ENCODE results near the gene ZNF236.

Gene ZNF236

DNA sequence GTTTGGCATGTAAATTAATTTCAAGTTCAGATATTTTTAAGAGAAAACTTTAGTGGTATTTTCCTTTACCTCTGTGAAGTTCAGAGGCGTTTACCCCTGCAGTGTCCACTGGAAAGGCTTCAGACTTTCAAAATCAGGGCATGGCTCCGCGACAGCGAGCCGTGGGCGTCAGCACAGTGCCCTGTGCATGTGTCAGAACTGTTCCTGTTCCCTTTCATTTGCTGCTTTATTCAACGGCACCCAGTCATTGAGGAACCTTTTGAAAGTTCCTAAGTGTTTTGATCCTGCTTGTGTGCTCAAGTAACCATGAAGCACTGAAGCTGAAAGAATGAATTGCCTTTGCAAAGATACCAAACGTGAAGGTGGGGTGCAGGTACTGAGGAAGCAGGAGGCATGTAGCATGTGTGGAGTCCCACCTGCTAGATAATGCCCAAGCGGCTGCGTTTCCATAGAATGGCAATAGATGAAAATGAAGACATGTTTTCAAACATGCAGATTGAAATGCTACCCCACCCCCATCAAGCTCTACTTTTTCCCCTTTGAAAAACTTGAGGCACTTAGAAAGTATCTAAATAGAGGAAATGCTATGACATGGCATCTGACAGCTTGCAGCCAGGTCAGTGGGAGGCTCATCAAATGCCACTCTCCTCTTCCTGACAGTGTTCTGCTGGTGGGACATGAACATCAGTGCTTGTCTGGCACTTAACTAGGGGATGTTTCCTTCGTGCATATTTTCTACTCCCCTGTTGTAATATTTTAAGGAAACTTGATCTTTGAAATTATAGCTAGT, 148.6 kb downstream of the ZNF236 start:
- H3K4me3 ChIP-seq (ENCODE audit: low read length) = no peak overlapping the region
- DNase-seq (ENCODE audit: low read depth, low spot score) = no peak
- no peaks in the 10 kb centered on the region for H3K9me3 ChIP-seq (ENCODE audit: control insufficient read depth, insufficient read depth, low read length)
- no peaks in the 10 kb centered on the region for H3K36me3 ChIP-seq (ENCODE audit: control insufficient read depth, insufficient read depth, low read length)
- H3K4me1 ChIP-seq (ENCODE audit: control insufficient read depth, insufficient read depth, low read length) = peaks cover 2% of the 10 kb centered on the region
- no CpG with 5 or more reads among the region's 11 CpGs for WGBS (ENCODE audit: insufficient coverage, insufficient read length)
- no peak overlapping the region for H3K27ac ChIP-seq (ENCODE audit: low read length)
- no peaks in the 10 kb centered on the region for H3K27me3 ChIP-seq (ENCODE audit: control insufficient read depth, insufficient read depth, low read length)

DNA sequence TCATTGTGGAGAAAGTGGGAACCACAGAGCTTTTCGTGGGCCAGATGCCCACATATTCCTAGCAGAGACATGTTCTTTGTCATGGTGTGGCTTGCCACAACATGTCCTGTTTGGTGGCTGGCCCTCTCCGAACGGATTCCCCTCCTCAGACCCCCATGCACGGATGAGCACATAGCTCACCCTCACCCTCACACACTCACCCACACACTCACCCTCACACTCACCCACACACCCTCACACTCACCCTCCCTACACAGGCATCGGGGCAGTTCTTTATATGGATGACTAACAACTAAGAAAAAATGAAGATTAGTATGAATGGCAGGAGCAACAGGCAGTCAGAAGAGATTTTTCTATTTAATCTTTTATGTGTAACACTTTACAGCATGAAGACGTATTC, 149.9 kb downstream of the ZNF236 start:
- H3K9me3 ChIP-seq (ENCODE audit: control insufficient read depth, insufficient read depth, low read length) = no peaks in the 10 kb centered on the region
- no peaks in the 10 kb centered on the region for H3K27me3 ChIP-seq (ENCODE audit: control insufficient read depth, insufficient read depth, low read length)
- no peak for DNase-seq (ENCODE audit: low read depth, low spot score)
- H3K4me1 ChIP-seq (ENCODE audit: control insufficient read depth, insufficient read depth, low read length) = peaks cover 2% of the 10 kb centered on the region
- no peak overlapping the region for H3K4me3 ChIP-seq (ENCODE audit: low read length)
- WGBS (ENCODE audit: insufficient coverage, insufficient read length) = no CpG with 5 or more reads among the region's 6 CpGs
- H3K36me3 ChIP-seq (ENCODE audit: control insufficient read depth, insufficient read depth, low read length) = no peaks in the 10 kb centered on the region
- no peak overlapping the region for H3K27ac ChIP-seq (ENCODE audit: low read length)

DNA sequence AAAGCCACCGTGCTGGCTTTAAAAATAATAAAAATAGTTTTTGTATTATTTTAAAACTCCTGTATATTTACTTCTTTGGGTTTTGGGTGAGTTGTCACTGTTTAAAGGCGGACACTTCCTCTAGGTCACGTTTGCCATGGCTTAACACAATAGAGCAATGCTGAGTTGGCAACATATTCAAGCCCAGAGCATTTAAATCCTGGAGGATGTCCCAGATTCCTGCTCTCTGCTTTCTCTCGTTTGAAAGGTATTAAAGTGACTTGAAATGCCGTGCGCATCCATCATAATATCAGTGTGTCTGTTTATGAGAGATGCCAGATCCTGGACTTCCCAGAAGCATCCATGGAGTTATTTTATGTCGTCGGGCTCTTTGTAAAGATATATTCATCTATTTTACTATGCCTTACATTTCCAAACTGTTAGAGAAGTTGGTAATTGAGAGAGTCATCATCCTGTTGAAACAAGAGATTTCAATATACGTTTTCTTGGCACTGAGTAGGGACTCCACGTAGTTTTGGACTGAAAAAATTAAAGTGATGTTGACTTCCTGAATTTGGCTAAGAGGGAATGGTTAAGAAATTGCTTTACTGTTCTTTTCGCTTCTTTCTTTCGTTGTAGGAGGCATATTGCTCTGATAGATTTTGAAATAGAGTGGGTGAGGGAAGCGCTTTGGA, 150.6 kb downstream of the ZNF236 start:
- H3K9me3 ChIP-seq (ENCODE audit: control insufficient read depth, insufficient read depth, low read length) = no peaks in the 10 kb centered on the region
- no peaks in the 10 kb centered on the region for H3K36me3 ChIP-seq (ENCODE audit: control insufficient read depth, insufficient read depth, low read length)
- no peaks in the 10 kb centered on the region for H3K27me3 ChIP-seq (ENCODE audit: control insufficient read depth, insufficient read depth, low read length)
- WGBS (ENCODE audit: insufficient coverage, insufficient read length) = no CpG with 5 or more reads among the region's 13 CpGs
- peaks cover 2% of the 10 kb centered on the region for H3K4me1 ChIP-seq (ENCODE audit: control insufficient read depth, insufficient read depth, low read length)
- H3K27ac ChIP-seq (ENCODE audit: low read length) = no peak overlapping the region
- H3K4me3 ChIP-seq (ENCODE audit: low read length) = no peak overlapping the region
- no peak for DNase-seq (ENCODE audit: low read depth, low spot score)

DNA sequence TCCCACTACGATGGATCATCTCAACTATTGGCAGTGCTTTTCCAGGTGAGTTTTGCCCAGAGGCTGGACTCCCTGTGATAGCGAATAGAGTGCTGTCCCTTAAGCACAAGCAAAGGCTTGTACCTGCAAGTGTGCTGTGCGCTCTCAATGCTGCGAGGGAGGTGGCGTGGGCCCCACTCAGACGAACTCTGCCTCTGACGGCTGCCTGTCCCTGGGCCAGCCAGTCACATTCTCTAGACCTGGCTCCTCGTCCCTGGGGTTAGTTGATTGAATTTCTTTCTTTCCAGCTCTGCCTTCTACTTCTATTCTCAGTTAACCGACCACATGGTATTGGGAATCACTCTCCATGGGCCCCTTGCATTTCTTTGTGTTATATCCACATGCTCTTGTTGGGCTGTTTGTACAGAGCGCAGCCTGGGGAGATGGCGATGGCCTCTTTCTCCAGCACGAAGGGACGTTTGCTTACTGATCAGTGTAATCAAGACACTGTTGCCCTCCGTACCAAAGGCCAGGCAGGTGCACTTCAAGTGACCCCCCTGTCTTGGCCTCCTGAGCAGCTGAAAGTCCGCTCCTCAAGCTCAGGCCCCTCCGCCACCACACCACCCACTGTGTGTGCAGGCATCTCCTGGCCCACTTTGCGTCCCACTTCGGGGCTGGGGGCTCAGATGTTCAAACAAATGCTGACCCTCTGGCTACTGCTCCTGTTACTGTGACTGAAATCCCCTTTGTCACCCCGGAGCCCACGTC, 151.3 kb downstream of the ZNF236 start:
- DNase-seq (ENCODE audit: low read depth, low spot score) = no peak
- WGBS (ENCODE audit: insufficient coverage, insufficient read length) = no CpG with 5 or more reads among the region's 20 CpGs
- H3K36me3 ChIP-seq (ENCODE audit: control insufficient read depth, insufficient read depth, low read length) = no peaks in the 10 kb centered on the region
- no peak overlapping the region for H3K4me3 ChIP-seq (ENCODE audit: low read length)
- H3K27ac ChIP-seq (ENCODE audit: low read length) = no peak overlapping the region
- peaks cover 2% of the 10 kb centered on the region for H3K4me1 ChIP-seq (ENCODE audit: control insufficient read depth, insufficient read depth, low read length)
- H3K9me3 ChIP-seq (ENCODE audit: control insufficient read depth, insufficient read depth, low read length) = no peaks in the 10 kb centered on the region
- H3K27me3 ChIP-seq (ENCODE audit: control insufficient read depth, insufficient read depth, low read length) = no peaks in the 10 kb centered on the region

DNA sequence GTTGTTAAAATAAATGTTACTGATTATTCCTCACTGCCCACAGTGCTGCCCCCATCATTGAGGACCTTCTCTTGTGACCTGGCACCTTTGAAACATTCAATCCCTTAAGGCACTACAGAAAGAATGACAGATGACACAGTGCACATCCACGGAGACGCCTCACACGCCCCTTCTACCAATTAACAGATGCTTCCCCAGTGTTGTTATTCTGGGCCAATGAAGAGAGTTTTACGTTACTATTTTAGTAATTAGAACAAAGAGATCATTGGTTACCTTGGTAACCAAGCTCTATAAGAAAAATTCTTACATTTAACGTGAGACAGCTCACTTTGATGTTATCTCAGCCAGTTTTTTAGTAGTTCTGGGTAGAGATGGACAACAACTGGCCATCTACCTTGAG, 152.0 kb downstream of the ZNF236 start:
- Histone ChIP-seq H3K27ac (ENCODE audit: low read length) (no peak overlapping the region), H3K9me3 (ENCODE audit: control insufficient read depth, insufficient read depth, low read length) (no peaks in the 10 kb centered on the region), H3K36me3 (ENCODE audit: control insufficient read depth, insufficient read depth, low read length) (no peaks in the 10 kb centered on the region), H3K4me3 (ENCODE audit: low read length) (no peak overlapping the region), H3K27me3 (ENCODE audit: control insufficient read depth, insufficient read depth, low read length) (no peaks in the 10 kb centered on the region), H3K4me1 (ENCODE audit: control insufficient read depth, insufficient read depth, low read length) (peaks cover 1% of the 10 kb centered on the region)
- no CpG with 5 or more reads among the region's 5 CpGs for WGBS (ENCODE audit: insufficient coverage, insufficient read length)
- no peak for DNase-seq (ENCODE audit: low read depth, low spot score)

DNA sequence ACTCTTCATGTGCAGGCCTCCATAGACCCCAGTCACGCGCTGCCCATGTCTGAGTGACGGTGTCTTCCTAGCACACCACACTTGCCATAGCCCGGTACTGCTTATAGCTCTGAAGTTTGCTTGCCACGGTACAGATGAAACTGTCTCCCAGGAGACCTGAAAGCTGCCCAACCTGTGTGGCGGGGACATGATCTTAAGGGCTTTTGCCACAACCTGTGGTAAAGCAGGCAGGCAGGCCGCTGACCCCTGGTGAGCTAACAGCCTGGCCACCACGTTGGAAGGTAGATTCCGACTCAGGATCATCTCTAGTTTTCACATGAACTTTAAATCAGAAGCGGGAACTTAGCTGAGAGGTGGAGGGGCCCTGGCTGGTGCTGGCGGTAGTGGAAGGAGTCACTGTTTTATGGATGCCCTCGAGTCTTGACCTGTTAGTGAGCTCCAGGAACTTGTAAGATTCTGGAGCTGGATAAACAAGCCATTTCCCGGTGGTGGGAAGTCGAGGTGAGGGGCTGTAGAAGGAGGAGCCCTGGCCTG, 153.3 kb downstream of the ZNF236 start:
- Histone ChIP-seq H3K27me3 (ENCODE audit: control insufficient read depth, insufficient read depth, low read length) (no peaks in the 10 kb centered on the region), H3K4me1 (ENCODE audit: control insufficient read depth, insufficient read depth, low read length) (peaks cover 2% of the 10 kb centered on the region), H3K9me3 (ENCODE audit: control insufficient read depth, insufficient read depth, low read length) (no peaks in the 10 kb centered on the region), H3K4me3 (ENCODE audit: low read length) (no peak overlapping the region), H3K36me3 (ENCODE audit: control insufficient read depth, insufficient read depth, low read length) (no peaks in the 10 kb centered on the region), H3K27ac (ENCODE audit: low read length) (no peak overlapping the region)
- DNase-seq (ENCODE audit: low read depth, low spot score) = no peak
- WGBS (ENCODE audit: insufficient coverage, insufficient read length) = no CpG with 5 or more reads among the region's 14 CpGs

DNA sequence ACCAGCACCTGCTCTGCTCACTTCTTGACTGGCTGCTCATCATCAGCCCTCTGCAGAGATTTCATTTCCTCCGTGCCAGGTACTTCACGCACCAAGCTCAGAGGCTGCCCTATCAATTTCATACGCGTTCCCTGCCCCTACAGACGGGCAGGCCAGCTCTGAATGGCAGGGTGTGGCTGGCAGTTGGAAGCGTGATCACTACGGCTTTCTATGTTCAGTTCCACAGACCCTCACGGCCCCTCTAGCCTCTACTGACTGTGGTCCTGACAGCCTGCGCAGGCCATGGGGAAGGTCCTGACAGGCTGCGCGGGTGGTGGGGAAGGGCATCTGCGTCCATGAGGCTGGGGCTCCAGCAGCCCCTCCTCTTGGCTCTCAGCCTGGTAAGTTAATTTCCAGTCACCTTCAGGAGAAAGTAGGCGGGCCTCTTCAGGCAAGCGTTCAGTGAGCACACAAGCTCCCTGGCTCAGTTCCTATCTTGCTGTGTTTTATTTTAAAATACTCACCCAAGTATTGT, 154.8 kb downstream of the ZNF236 start:
- Histone ChIP-seq H3K4me3 (ENCODE audit: low read length) (no peak overlapping the region), H3K36me3 (ENCODE audit: control insufficient read depth, insufficient read depth, low read length) (no peaks in the 10 kb centered on the region), H3K4me1 (ENCODE audit: control insufficient read depth, insufficient read depth, low read length) (peaks cover 3% of the 10 kb centered on the region; the same call in 1 of the 2 replicates), H3K9me3 (ENCODE audit: control insufficient read depth, insufficient read depth, low read length) (no peaks in the 10 kb centered on the region), H3K27ac (ENCODE audit: low read length) (no peak overlapping the region), H3K27me3 (ENCODE audit: control insufficient read depth, insufficient read depth, low read length) (no peaks in the 10 kb centered on the region)
- DNase-seq (ENCODE audit: low read depth, low spot score) = no peak
- no CpG with 5 or more reads among the region's 14 CpGs for WGBS (ENCODE audit: insufficient coverage, insufficient read length)

DNA sequence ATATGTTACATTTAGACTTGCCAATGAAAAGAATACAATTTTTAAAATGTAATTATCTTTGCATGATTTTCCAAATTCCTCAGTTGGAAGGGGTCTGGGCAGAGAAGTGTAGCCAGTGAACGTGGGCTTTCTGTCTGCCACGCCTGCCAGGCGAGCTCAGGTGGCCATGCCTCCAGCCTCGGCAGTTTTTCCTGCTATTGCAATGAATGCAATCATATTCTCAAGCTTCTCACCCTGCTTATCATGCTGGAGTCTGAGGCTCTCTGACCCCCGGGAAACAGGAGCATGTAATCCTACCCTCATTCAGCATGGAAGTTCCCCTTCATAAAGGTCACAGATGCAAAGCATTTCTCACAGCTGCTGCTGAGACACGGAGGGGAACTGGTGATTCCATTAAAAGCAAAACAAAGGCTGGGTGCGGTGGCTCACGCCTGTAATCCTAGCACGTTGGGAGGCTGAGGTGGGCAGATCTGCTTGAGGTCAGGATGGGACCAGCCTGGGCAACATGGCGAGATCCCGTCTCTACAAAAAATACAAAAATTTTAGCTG, 155.4 kb downstream of the ZNF236 start:
- Histone ChIP-seq H3K9me3 (ENCODE audit: control insufficient read depth, insufficient read depth, low read length) (no peaks in the 10 kb centered on the region), H3K27me3 (ENCODE audit: control insufficient read depth, insufficient read depth, low read length) (no peaks in the 10 kb centered on the region), H3K4me1 (ENCODE audit: control insufficient read depth, insufficient read depth, low read length) (peaks cover 3% of the 10 kb centered on the region; the same call in 1 of the 2 replicates), H3K36me3 (ENCODE audit: control insufficient read depth, insufficient read depth, low read length) (no peaks in the 10 kb centered on the region), H3K4me3 (ENCODE audit: low read length) (no peak overlapping the region), H3K27ac (ENCODE audit: low read length) (no peak overlapping the region)
- no peak for DNase-seq (ENCODE audit: low read depth, low spot score)
- WGBS (ENCODE audit: insufficient coverage, insufficient read length) = no CpG with 5 or more reads among the region's 11 CpGs

DNA sequence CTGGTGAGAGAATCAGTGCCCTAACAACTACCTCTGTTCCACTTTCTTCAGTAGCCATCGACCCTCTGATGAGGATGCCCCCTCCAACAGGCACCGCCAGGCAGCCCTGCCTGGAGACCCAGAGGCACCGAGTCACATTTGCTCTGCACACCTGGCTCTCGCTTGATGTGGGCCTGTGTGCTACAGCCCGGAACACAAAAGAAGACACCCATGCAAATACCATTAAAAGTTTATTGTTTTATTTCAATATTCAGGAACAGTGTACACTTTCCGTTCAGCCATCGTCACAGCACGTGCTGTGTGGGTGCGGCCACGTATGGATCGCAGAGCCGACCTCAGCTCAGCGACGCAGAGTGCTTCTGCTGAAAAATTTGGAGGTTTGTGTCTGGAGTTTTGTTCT, 156.3 kb downstream of the ZNF236 start:
- H3K4me3 ChIP-seq (ENCODE audit: low read length) = no peak overlapping the region

More for the DNA sequence above, 156.3 kb downstream of the ZNF236 start:
- Histone ChIP-seq H3K27ac (ENCODE audit: low read length) (no peak overlapping the region), H3K36me3 (ENCODE audit: control insufficient read depth, insufficient read depth, low read length) (no peaks in the 10 kb centered on the region), H3K9me3 (ENCODE audit: control insufficient read depth, insufficient read depth, low read length) (no peaks in the 10 kb centered on the region), H3K27me3 (ENCODE audit: control insufficient read depth, insufficient read depth, low read length) (no peaks in the 10 kb centered on the region), H3K4me1 (ENCODE audit: control insufficient read depth, insufficient read depth, low read length) (peaks cover 7% of the 10 kb centered on the region)
- WGBS (ENCODE audit: insufficient coverage, insufficient read length) = no CpG with 5 or more reads among the region's 14 CpGs
- DNase-seq (ENCODE audit: low read depth, low spot score) = no peak

Data from iPS DF 6.9 (cell line).